DOHH2 (cell line): Measurements from ENCODE around the gene ANKRD34A.

Experiments used
- EZH2phosphoT487 ChIP-seq: fragments of 200-600 bp; sonication (generic); IDR thresholded peaks from 2 replicates; pipeline ENCODE4 v1.6.1; 2017; ENCODE audit warnings: borderline replicate concordance, mild to moderate bottlenecking, antibody characterized with exemption, low read length, moderate library complexity, mixed read lengths
- TF ChIP-seq, protein P1 (sequence below): fragments of 200-600 bp; sonication (generic); IDR thresholded peaks from one replicate; pipeline ENCODE4 v1.5.1; 2014; ENCODE audit warnings: antibody characterized with exemption, mild to moderate bottlenecking, low read depth, low read length; ENCODE audit not compliant: poor library complexity, severe bottlenecking

GRCh38 chr1:145953861-145954260, 10.5 kb downstream of the ANKRD34A start:
- TF ChIP-seq, protein P1, sequence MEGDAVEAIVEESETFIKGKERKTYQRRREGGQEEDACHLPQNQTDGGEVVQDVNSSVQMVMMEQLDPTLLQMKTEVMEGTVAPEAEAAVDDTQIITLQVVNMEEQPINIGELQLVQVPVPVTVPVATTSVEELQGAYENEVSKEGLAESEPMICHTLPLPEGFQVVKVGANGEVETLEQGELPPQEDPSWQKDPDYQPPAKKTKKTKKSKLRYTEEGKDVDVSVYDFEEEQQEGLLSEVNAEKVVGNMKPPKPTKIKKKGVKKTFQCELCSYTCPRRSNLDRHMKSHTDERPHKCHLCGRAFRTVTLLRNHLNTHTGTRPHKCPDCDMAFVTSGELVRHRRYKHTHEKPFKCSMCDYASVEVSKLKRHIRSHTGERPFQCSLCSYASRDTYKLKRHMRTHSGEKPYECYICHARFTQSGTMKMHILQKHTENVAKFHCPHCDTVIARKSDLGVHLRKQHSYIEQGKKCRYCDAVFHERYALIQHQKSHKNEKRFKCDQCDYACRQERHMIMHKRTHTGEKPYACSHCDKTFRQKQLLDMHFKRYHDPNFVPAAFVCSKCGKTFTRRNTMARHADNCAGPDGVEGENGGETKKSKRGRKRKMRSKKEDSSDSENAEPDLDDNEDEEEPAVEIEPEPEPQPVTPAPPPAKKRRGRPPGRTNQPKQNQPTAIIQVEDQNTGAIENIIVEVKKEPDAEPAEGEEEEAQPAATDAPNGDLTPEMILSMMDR = no peak
- no peak for TF ChIP-seq EZH2phosphoT487
